Measurements from ENCODE around the gene LIMD2. TPM values are rescaled to one million over a fixed set of nuclear protein-coding genes. Genes with fewer than 3 reads are reported as not detected.

LIMD2 gene
- total RNA-seq, 1 experiment from 2014 or later: 93.5 TPM

GRCh38 chr17:63704836-63705235 lies 4.9 kb upstream of the LIMD2 start:
- H2AFZ ChIP-seq (ENCODE audit: low read length): no peak overlapping the region
- H2BK20ac ChIP-seq (ENCODE audit: low read depth, low read length, poor library complexity, severe bottlenecking): no peak overlapping the region
- no peak overlapping the region for H4K8ac ChIP-seq (replicated peaks; ENCODE audit: insufficient read length, low read depth, low read length)
- H4K5ac ChIP-seq (ENCODE audit: insufficient read length, low read depth, low read length): no peak overlapping the region
- no peak overlapping the region for H3K14ac ChIP-seq (ENCODE audit: insufficient read depth, low read length)
- H2AK5ac ChIP-seq (ENCODE audit: insufficient read length, low read length): no peak overlapping the region
- no peak for DNase-seq
- H3K9me3 ChIP-seq (ENCODE audit: control insufficient read depth, low read depth, low read length): no peaks in the 10 kb centered on the region
- H3K9me3 Mint-ChIP-seq: no peaks in the 10 kb centered on the region
- no peak overlapping the region for H3T11ph ChIP-seq (ENCODE audit: low read length)
- no peak overlapping the region for H3K56ac ChIP-seq (ENCODE audit: insufficient read length, low read depth, low read length)
- no peak overlapping the region for H2BK5ac ChIP-seq (ENCODE audit: insufficient read length, low read length)
- no CpG with 5 or more reads among the region's 9 CpGs for WGBS (ENCODE audit: extremely low coverage, insufficient read length, low lambda C conversion rate)
- H3K27ac Mint-ChIP-seq: no peak overlapping the region
- H3K4me2 ChIP-seq (ENCODE audit: insufficient read depth, insufficient read length, low read length): no peak overlapping the region
- no peak overlapping the region for H4K91ac ChIP-seq (ENCODE audit: insufficient read length, low read depth, low read length)
- no peak overlapping the region for H2BK120ac ChIP-seq (ENCODE audit: low read depth, low read length, poor library complexity, severe bottlenecking)
- peaks cover 5% of the 10 kb centered on the region for H3K27me3 Mint-ChIP-seq (ENCODE audit: low read depth)
- H3K4me1 ChIP-seq (ENCODE audit: insufficient read depth, low read length): no peaks in the 10 kb centered on the region
- no peak for TF ChIP-seq CTCF (conservative IDR thresholded peaks at IDR 0.05)
- H3K27me3 ChIP-seq (ENCODE audit: insufficient read depth, low read length): no peaks in the 10 kb centered on the region
- peaks cover 13 to 54% (median 35%) of the 10 kb centered on the region in 3 experiments for H3K36me3 Mint-ChIP-seq (ENCODE audit: insufficient read depth in 1 of 3, low read depth in 3 of 3)
- H3K9ac ChIP-seq (ENCODE audit: extremely low read depth, insufficient read length, low read length): no peak overlapping the region
- H3K18ac ChIP-seq (ENCODE audit: insufficient read length, low read depth, low read length): no peak overlapping the region
- H3K79me1 ChIP-seq (ENCODE audit: insufficient read depth, low read depth, low read length, poor library complexity, severe bottlenecking): no peaks in the 10 kb centered on the region
- peaks cover 16 to 23% of the 10 kb centered on the region in 2 experiments for H3K4me1 Mint-ChIP-seq
- no peak overlapping the region for H3K4me3 Mint-ChIP-seq
- no peaks in the 10 kb centered on the region for H4K20me1 ChIP-seq (ENCODE audit: control insufficient read depth, insufficient read depth, insufficient read length)
- peaks cover 8% of the 10 kb centered on the region for H3K23me2 ChIP-seq (ENCODE audit: insufficient read length, low read depth, low read length, poor library complexity, severe bottlenecking)
- no peaks in the 10 kb centered on the region for H3K79me2 ChIP-seq (ENCODE audit: insufficient read depth, low read length)
- H2BK15ac ChIP-seq (ENCODE audit: low read depth, low read length): no peak overlapping the region
- H3K23ac ChIP-seq (ENCODE audit: insufficient read length, low read depth, low read length): no peak overlapping the region
- no peak overlapping the region for H3K4ac ChIP-seq (ENCODE audit: low read depth, low read length)
- H2BK12ac ChIP-seq (ENCODE audit: insufficient read length, low read depth, low read length): no peak overlapping the region
- no peak overlapping the region for H3K27ac ChIP-seq (ENCODE audit: insufficient read length, low read depth, low read length)
